Keratinocyte (primary cell): ENCODE measurements around the gene XPC. TPM values are rescaled to one million over a fixed set of nuclear protein-coding genes. Genes with fewer than 3 reads are reported as not detected.

ENCODE experiments used
- DNase-seq: peaks from one replicate; pipeline ENCODE4 v3.0.0-alpha.2; 2011; ENCODE audit warnings: low read depth, missing footprints, low spot score
- FAIRE-seq: peaks from 2 replicates; lab custom pipeline; 2011; peaks lifted over from hg19 to GRCh38; lab: Jason Lieb, UNC
- H2AFZ ChIP-seq: 2 replicates; pipeline ENCODE4 v1.6.0; 2012; ENCODE audit warnings: low read length, control low read depth, inconsistent platforms; ENCODE audit not compliant: control insufficient read depth
- H3K27ac ChIP-seq: 2 replicates; pipeline ENCODE4 v1.5.1; 2011; ENCODE audit warnings: low read length; ENCODE audit not compliant: control insufficient read depth, insufficient read depth
- H3K27me3 ChIP-seq: 3 replicates; pipeline ENCODE4 v1.6.0; 2011; ENCODE audit warnings: low read length; ENCODE audit not compliant: control insufficient read depth, insufficient read depth; ENCODE audit errors: extremely low read depth
- H3K36me3 ChIP-seq, 2 experiments: 2 replicates in 1 of 2; 3 replicates in 1 of 2; pipeline ENCODE4 v1.5.1; 2011; ENCODE audit warnings: low read length in 2 of 2, mild to moderate bottlenecking in 1 of 2; ENCODE audit not compliant: control insufficient read depth in 2 of 2, insufficient read depth in 2 of 2; ENCODE audit errors: extremely low read depth in 1 of 2
- H3K4me1 ChIP-seq: 3 replicates; pipeline ENCODE4 v1.5.1; 2011; ENCODE audit warnings: low read length; ENCODE audit not compliant: control insufficient read depth, insufficient read depth; ENCODE audit errors: extremely low read depth
- H3K4me2 ChIP-seq: 3 replicates; pipeline ENCODE4 v1.6.0; 2011; ENCODE audit warnings: low read depth, low read length; ENCODE audit not compliant: control insufficient read depth, insufficient read depth; ENCODE audit errors: extremely low read depth
- H3K4me3 ChIP-seq, 3 experiments: fragments of 200-600 bp in 1 of 3; sonication (generic) in 1 of 3; 2 replicates in 2 of 3; 3 replicates in 1 of 3; pipeline ENCODE4 v1.5.1; 2011 to 2016; ENCODE audit warnings: low read length in 3 of 3, mild to moderate bottlenecking in 3 of 3, control low read depth in 2 of 3, inconsistent platforms in 1 of 3, low read depth in 1 of 3, mixed read lengths in 1 of 3, mixed run types in 1 of 3, moderate library complexity in 1 of 3; ENCODE audit not compliant: control insufficient read depth in 2 of 3, insufficient read depth in 2 of 3; ENCODE audit errors: extremely low read depth in 1 of 3
- H3K79me2 ChIP-seq: 2 replicates; pipeline ENCODE4 v1.6.0; 2012; ENCODE audit warnings: low read length; ENCODE audit not compliant: control insufficient read depth, insufficient read depth
- H3K9ac ChIP-seq: 3 replicates; pipeline ENCODE4 v1.6.0; 2011; ENCODE audit warnings: low read length; ENCODE audit not compliant: control insufficient read depth, insufficient read depth; ENCODE audit errors: extremely low read depth
- H3K9me1 ChIP-seq: 3 replicates; pipeline ENCODE4 v1.6.0; 2011; ENCODE audit warnings: low read length; ENCODE audit not compliant: control insufficient read depth, insufficient read depth; ENCODE audit errors: extremely low read depth
- H3K9me3 ChIP-seq: 2 replicates; pipeline ENCODE4 v1.5.1; 2012; ENCODE audit warnings: low read depth, low read length; ENCODE audit not compliant: control insufficient read depth
- H4K20me1 ChIP-seq: 3 replicates; pipeline ENCODE4 v1.6.0; 2011; ENCODE audit warnings: low read length; ENCODE audit not compliant: control insufficient read depth, insufficient read depth; ENCODE audit errors: extremely low read depth
- CTCF ChIP-seq, 3 experiments: IDR thresholded peaks in 1 of 3; conservative IDR thresholded peaks in 1 of 3; optimal IDR thresholded peaks in 1 of 3; 2 replicates in 2 of 3; 3 replicates in 1 of 3; pipeline versions ENCODE3 to v1.5.1; 2011; ENCODE audit warnings: low read length in 3 of 3, mild to moderate bottlenecking in 3 of 3, moderate library complexity in 2 of 3, control low read depth in 1 of 3, inconsistent platforms in 1 of 3; ENCODE audit not compliant: insufficient read depth in 2 of 3; ENCODE audit errors: extremely low read depth in 1 of 3
- EZH2 ChIP-seq: IDR thresholded peaks from one replicate; pipeline ENCODE4 v1.6.1; 2012; ENCODE audit warnings: inconsistent platforms, mild to moderate bottlenecking, low read length, moderate library complexity
- dilution Hi-C: fragments of 300-500 bp; cut with MboI; formaldehyde crosslinking; loops from one replicate; pipeline ENCODE4 v1.7.0; 2020; ENCODE audit warnings: low sequenced_read_pairs; ENCODE audit not compliant: extremely low pct_ligation_motif_present
- polyA plus RNA-seq, 5 experiments: library from polyadenylated mRNA; depleted of rRNA in 3 of 5; stranded (reverse) in 3 of 5; stranded (forward) in 1 of 5; unstranded in 1 of 5; fragments of >200 nt; gene quantifications; 1 replicate in 1 of 5; 2 replicates in 3 of 5; 3 replicates in 1 of 5; pipeline versions ENCODE4 v1.2.1 to v1.2.3, GENCODE V29; 2011 to 2012; ENCODE audit warnings: missing spikeins in 2 of 5, low read depth in 1 of 5, low replicate concordance in 1 of 5

The XPC gene
- polyA plus RNA-seq, 1 donor (not counting 4 experiments of a cell fraction or from before 2014, with no cell fraction given) = 24.9 TPM

GRCh38 chr3:14154895-14155440 is 23.4 kb downstream of the XPC start:
- H3K4me1 ChIP-seq = peaks cover 28% of the 10 kb centered on the region
- H3K36me3 ChIP-seq = peaks cover 39 to 64% of the 10 kb centered on the region in 2 experiments
- dilution Hi-C loops = no loop called here
- DNase-seq (no peak), FAIRE-seq (no peak)
- no peaks in the 10 kb centered on the region for H4K20me1 ChIP-seq
- no peak overlapping the region for H3K27ac ChIP-seq
- H3K4me3 ChIP-seq = no peak overlapping the region
- no peaks in the 10 kb centered on the region for H3K9me3 ChIP-seq
- no peak overlapping the region for H2AFZ ChIP-seq
- H3K27me3 ChIP-seq = no peaks in the 10 kb centered on the region
- H3K9me1 ChIP-seq = no peaks in the 10 kb centered on the region
- no peak overlapping the region for H3K4me2 ChIP-seq
- H3K79me2 ChIP-seq = peaks cover 11% of the 10 kb centered on the region
- H3K9ac ChIP-seq = no peak overlapping the region
- no peak for TF ChIP-seq EZH2
- TF ChIP-seq CTCF (optimal IDR thresholded peaks at IDR 0.05 in 1 of 3, IDR thresholded peaks at IDR 0.05 in 1 of 3, conservative IDR thresholded peaks at IDR 0.05 in 1 of 3; ENCODE audit: extremely low read depth in 1 of 3, insufficient read depth in 2 of 3, low read length in 3 of 3) = no peak

- Histone ChIP-seq H4K20me1 (no peaks in the 10 kb centered on the region), H3K36me3 (peaks cover 36 to 62% of the 10 kb centered on the region in 2 experiments), H3K27ac (no peak overlapping the region), H3K79me2 (peaks cover 11% of the 10 kb centered on the region), H3K9ac (no peak overlapping the region), H3K9me1 (no peaks in the 10 kb centered on the region), H3K9me3 (no peaks in the 10 kb centered on the region), H3K27me3 (no peaks in the 10 kb centered on the region), H2AFZ (no peak overlapping the region), H3K4me1 (peaks cover 28% of the 10 kb centered on the region), H3K4me2 (no peak overlapping the region), H3K4me3 (no peak overlapping the region)
- dilution Hi-C loops = no loop called here
- FAIRE-seq = no peak
- no peak for DNase-seq
- TF ChIP-seq CTCF (optimal IDR thresholded peaks at IDR 0.05 in 1 of 3, IDR thresholded peaks at IDR 0.05 in 1 of 3, conservative IDR thresholded peaks at IDR 0.05 in 1 of 3; ENCODE audit: extremely low read depth in 1 of 3, insufficient read depth in 2 of 3, low read length in 3 of 3) (no peak), EZH2 (no peak)
These were observed 24.1 kb downstream of the XPC start for GRCh38 chr3:14154276-14154675.
